Breast epithelium (tissue), 3 donors: ENCODE results near the gene MCF2L2.

Experiments
- CTCF ChIP-seq, 3 donors: fragments of 450-650 bp; IDR thresholded peaks; one replicate each; pipeline ENCODE4 v1.5.1; 2016 to 2017; ENCODE audit warnings: antibody characterized with exemption in 3 of 3, mild to moderate bottlenecking in 3 of 3, moderate library complexity in 3 of 3
- POLR2A ChIP-seq: fragments of 450-650 bp; IDR thresholded peaks from one replicate; pipeline ENCODE4 v1.6.1; 2016; ENCODE audit warnings: antibody characterized with exemption, mild to moderate bottlenecking, moderate library complexity
- POLR2AphosphoS5 ChIP-seq, 3 donors: sonication (generic); formaldehyde crosslinking; IDR thresholded peaks; one replicate each; pipeline ENCODE4 v1.6.1; 2017; ENCODE audit warnings: antibody characterized with exemption in 3 of 3

- TF ChIP-seq POLR2AphosphoS5 (IDR thresholded peaks at IDR 0.05) (no peak), CTCF (IDR thresholded peaks at IDR 0.05) (no peak), POLR2A (no peak)
These were observed 74.0 kb downstream of the MCF2L2 start for GRCh38 chr3:183354325-183354831.
